COLO668 (cell line): Measurements from ENCODE around the gene SVOPL.
"Not testable (repeated sequence)": the region's sequence is repeated elsewhere in the genome, so short reads cannot be mapped to it uniquely, and the experiment has no call there.

Experiments used
- DNase-seq: peaks from one replicate; lab custom pipeline; 2025; ENCODE audit not compliant: unreplicated experiment; lab: John Stamatoyannopoulos, UW

SVOPL gene

GRCh38 chr7:138705167-138705566 lies 4.0 kb upstream of the SVOPL start:
- DNase-seq, result no peak

DNA sequence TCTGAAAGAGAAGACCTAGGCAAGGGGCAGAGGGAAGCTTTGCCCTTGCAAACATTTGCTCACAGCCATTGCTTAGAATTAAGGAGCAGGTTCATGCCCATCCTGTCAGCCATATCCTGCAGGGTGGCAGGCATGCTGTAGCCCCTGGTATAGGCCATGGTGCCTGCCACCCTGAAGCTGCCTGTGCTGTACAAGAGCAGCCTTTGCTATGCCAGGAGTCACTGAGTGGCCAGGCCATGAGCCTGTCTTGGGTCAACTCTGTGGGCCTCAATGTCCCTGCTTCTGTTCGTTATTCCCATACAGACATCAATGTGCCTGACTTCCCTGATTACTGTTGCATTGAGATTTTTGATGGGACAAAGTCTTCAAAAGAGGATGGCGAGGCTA lies 368 bp upstream of the SVOPL start:
- DNase-seq, result no peak

DNA sequence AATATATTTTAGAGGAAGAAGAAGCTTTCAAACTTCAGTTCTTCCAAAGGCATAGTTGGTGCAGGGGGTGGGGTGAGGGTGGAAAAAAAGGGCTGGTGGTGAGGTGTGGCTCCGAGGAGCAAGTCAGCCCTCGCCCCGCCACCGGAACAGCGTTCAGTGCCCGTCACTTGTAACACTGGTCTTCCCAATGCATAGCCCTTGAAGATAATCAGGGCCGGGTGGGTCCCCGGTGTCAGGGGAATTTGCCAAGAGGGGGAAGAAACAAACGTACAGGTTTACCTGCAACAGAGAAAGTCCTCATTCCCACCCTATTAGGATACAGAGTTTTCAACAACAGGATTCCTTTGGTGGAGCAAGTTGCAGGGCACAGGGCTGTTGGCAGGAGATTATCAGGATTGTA lies 1.5 kb downstream of the SVOPL start:
- DNase-seq, result no peak

- no peak for DNase-seq
Measured at GRCh38 chr7:138698281-138698680, 2.9 kb downstream of the SVOPL start.

GRCh38 chr7:138697535-138698182 lies 3.5 kb downstream of the SVOPL start:
- no peak for DNase-seq

DNA sequence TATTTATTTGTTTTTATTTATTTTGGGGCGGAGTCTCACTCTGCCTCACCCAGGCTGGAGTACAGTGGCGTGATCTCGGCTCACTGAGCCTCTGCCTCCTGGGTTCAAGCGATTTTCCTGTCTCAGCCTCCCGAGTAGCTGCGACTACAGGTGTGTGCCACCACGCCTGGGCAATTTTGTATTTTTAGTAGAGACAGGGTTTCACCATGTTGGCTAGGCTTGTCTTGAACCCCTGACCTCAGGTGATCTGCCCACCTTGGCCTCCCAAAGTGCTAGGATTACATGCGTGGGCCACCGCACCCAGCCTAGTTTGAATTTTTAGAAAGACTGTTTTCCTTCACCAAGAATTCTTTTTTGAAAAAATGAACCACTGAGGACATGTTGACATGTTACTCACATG lies 5.4 kb downstream of the SVOPL start:
- not testable (repeated sequence) for DNase-seq

DNA sequence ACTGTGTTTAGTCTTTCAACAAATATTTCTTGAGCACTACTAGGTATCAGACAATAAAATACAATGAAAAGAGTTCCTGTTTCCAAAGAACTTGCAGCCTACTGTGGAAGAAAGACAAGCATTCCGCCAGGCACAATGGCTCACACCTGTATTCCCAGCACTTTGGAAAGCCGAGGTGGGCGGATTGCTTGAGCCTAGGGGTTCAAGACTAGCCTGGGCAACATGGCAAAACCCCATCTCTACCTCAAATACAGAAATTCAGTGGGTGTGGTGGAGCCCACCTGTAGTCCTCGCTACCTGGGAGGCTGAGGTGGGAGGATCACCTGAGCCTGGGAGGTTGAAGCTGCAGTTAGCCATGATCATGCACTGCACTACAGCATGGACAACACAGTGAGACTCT lies 6.1 kb downstream of the SVOPL start:
- no peak for DNase-seq

DNA sequence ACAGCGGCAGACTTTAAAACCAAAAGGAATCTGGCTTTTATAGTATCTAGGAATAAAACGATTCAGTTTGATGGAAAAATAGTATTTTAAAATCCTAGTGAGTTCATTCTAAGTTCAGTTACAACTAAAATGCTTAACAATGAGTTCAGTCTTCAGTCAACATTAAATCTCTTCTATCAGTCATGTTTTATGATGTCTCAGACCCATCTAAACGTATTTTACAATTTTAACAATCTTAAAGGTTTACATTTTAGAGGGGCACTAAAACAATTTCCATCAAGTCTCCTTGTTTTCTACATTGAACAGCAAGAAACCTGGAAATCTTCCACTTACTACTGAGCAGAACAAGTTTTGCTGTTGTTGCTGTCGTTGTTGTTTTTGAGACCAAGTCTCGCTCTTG lies 10.0 kb downstream of the SVOPL start:
- no peak for DNase-seq

- DNase-seq, result no peak
Measured at GRCh38 chr7:138690495-138690894, 10.7 kb downstream of the SVOPL start.

DNA sequence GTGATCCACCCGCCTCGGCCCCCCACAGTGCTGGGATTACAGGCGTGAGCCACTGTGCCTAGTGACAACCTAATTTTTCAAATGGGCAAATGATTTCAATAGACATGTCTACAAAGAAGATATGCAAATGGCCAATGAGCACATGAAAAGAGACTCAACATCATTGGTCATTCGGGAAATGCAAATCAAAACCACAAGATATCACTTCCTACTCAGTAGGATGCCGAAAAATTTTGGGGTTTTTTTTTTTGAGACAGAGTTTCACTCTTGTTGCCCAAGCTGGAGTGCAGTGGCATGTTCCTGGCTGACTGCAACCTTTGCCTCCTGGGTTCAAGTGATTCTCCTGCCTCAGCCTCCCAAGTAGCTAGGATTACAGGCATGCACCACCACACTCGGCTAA lies 13.1 kb downstream of the SVOPL start:
- not testable (repeated sequence) for DNase-seq

DNA sequence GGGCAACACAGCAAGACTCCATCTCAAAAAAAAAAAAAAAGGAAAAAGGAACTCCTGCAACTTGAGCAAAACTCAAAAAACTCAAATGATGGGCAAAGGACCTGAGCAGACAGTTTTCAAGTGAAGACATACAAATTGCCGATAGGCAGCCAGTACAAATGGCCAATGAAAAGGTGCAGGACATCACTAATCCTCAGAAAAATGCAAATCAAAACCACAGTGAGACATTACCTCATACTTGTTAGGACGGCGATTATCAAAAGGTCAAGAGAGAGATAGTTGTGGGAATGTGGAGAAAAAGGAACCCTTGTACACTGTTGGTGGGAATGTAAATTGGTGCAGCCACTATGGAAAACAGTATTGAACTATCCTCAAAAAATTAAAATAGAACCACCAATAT lies 16.8 kb downstream of the SVOPL start:
- DNase-seq, result no peak

- no peak for DNase-seq
Measured at GRCh38 chr7:138679793-138680192, 21.4 kb downstream of the SVOPL start.

GRCh38 chr7:138670594-138670993 lies 30.6 kb downstream of the SVOPL start:
- DNase-seq, result no peak

GRCh38 chr7:138669364-138669763 lies 31.8 kb downstream of the SVOPL start:
- no peak for DNase-seq

DNA sequence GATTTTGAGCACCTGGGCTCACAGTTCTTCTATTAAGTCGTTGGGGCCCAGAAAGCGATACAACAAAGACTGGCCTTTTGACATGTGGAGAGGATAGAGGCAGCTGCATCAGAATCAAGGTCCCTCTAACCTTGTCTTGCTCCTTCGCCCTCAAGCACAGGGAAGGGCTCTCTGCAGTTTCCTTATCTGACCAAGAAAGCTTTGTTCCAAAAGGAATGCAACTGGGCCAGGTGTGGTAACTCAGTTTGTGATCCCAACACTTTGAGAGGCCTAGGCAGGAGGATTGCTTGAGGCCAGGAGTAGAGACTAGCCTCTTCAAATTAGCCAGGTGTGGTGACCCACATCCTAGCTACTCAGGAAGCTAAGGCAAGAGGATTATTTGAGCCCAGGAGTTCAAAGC lies 32.2 kb downstream of the SVOPL start:
- DNase-seq, result no peak

GRCh38 chr7:138668229-138668596 lies 32.9 kb downstream of the SVOPL start:
- DNase-seq, result no peak

DNA sequence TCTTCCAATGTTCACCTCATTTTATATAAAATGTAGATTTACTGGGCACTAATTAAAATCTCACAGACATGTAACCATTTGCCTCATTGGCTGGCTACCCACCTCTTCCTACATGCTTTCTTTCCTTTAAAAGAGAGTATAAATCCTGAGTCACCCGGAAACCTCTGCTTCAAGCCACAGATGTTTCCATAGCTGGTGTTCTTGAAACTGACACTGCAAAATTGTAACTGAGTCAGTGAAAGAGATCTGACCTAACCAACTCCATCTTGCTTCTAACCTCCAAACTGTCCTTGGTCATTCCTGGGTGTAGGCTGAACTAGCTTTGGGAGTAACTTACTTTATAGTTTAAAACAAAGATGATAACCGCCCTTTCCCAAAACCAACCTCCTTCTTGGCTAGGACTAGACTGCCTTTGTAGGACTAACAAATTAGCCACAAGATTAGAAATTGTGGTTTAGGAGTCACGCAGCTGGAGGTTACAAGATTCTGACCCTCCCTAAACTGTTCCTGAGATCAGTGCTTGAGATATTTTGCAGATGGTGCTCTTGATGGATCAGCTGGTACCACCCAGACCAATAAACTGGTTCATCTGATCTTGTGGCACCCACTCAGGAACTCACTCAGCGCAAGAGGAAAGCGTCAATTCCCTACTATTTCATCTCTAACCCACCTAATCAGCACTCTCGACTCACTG lies 33.5 kb downstream of the SVOPL start:
- no peak for DNase-seq

DNA sequence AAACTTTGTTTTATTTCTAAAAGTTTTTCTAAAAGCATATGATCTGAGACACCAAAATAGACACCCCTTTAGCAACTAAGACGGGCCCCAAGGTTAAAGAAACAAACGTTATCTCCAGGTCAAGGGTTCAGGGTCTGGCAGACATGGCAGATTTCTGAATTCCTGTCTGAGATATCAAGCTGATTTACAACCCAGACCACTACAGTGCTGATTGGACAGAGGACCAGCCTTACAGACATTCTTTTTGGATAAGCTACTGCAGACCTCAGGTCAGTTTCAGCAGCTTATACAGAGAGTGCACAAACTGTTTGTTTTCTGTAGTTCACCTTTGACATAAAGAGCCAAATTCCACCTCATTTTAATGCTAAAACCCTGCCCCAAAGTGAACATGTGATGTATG lies 34.8 kb downstream of the SVOPL start:
- no peak for DNase-seq

DNA sequence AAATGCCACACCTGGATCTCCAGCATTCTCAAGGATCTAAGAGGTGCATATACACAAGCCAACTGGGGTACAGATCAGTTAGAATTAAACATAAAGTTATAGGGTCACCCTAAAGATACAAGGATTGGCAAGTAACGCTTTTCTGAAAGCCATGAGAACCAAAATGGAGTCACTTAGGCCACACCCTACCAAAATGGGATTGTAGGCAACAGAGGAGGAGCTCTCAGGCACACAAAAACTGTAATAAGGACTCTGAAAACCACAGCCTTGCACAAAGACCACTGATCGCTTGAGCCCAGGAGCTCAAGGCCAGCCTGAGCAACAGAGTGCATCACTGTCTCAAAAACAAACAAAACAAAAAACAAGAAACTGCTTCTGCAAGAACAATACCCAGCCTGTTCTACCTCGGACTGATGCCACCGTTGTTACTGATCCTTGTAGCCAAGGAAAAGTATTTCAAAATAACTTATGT lies 35.5 kb downstream of the SVOPL start:
- no peak for DNase-seq

DNA sequence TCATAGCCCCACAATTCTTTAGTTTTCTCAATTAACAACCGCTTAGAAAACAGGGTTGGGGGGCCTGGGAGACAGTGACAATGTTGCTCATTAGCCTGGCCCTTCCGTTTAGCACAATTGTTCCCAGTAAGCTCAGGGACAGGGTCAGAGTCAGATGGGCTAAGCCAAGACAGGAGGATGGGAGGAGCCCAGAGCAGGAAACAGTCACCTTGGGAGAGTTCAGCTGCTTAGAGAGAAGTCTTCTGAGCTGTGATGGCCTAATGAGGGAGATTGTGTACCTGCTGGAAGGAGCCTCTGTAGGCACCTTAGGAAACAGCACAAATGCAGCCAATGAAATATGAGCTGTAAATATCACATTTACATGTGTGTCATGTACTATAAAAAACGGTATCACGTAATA lies 35.9 kb downstream of the SVOPL start:
- DNase-seq, result no peak

DNA sequence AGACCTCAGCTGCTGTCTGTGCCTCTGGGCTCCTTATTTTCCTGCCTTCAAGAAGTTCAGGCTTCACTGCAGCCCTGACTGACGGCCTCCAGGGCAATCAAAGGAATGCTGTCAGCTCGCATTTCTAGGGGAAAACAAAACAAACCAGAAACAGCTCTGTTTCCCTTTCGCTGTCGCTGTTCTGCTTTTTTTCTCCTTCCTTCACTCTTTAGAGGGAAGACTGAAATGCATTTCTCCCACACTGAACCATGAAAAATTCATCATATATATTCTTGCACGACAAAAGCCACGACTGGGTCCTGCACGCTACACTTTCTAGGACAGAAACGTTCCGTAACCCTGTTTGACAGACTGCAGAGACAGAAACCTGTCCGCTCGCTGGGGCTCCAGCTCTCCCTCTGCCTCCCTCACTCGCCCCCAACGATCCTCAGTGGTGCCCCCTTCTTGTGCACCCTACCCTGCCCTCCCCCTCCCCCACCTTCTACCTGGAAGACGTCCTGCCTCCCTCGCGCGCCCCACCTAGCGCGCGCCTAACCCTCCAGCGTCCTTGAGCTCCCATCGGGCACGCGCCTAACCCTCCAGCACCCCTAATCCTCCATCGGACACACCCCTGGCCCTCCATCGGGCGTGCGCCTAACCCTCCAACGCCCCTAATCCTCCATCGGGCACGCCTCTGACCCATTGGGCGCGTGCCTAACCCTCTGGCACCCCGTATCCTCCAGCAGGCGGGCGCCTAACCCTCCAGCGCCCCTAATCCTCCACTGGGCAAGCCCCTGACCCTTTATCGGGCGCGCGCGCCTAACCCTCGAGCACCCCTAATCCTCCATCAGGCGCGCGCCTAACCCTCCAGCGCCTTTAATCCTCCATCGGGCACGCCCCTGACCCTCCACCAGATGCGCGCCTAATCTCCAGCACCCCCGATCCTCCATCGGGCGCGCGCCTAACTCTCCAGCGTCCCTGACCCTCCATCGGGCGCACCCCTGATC lies 37.1 kb downstream of the SVOPL start:
- DNase-seq, result no peak

DNA sequence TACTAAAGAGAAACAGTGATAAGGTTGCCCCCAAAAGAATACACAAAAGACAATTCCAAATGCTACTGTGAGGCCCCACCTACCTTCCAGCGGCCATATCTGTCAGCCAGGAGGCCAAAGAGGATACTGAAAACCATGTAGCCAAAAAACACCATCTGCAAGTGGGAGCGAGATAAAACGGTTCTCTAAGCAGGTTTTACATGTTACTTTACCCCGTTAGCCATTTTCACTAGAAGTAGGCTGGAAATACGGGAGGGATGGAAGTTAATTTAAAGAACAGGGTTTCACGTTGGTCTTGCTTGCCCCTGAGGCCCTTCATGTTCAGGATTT lies 38.2 kb downstream of the SVOPL start:
- DNase-seq, result no peak
